ENCODE measurements around the gene ERBB3.

Gene ERBB3

GRCh38 chr12:56119361-56119796 is 39.4 kb downstream of the ERBB3 start (continued):
- TF ChIP-seq BCL6B (tag by site-specific recombination; IDR thresholded peaks at IDR 0.05) (no peak), ZNF433 (tag by site-specific recombination; IDR thresholded peaks at IDR 0.05; ENCODE audit: low read depth) (no peak), ZNF16 (tag by site-specific recombination; IDR thresholded peaks at IDR 0.05; ENCODE audit: low read depth) (no peak), ZNF473 (tag by site-specific recombination; IDR thresholded peaks at IDR 0.05) (no peak), ZNF571 (tag by site-specific recombination; IDR thresholded peaks at IDR 0.05) (no peak), ZNF391 (tag by site-specific recombination; IDR thresholded peaks at IDR 0.05; ENCODE audit: borderline replicate concordance, low read depth) (no peak), ZNF837 (tag by site-specific recombination; IDR thresholded peaks at IDR 0.05) (no peak), ZNF776 (tag by site-specific recombination; IDR thresholded peaks at IDR 0.05; ENCODE audit: borderline replicate concordance) (no peak), SCRT2 (tag by site-specific recombination; IDR thresholded peaks at IDR 0.05) (no peak), PBX3 (CRISPR knock-in tag; IDR thresholded peaks at IDR 0.05) (no peak), WT1 (tag by site-specific recombination; IDR thresholded peaks at IDR 0.05) (peak; percentile 47; the same call in 1 of the 2 replicates), ZNF692 (tag by site-specific recombination; IDR thresholded peaks at IDR 0.05) (peak; percentile 54; the same call in 1 of the 2 replicates), ZNF747 (tag by site-specific recombination; IDR thresholded peaks at IDR 0.05) (no peak), ZIC2 (tag by site-specific recombination; IDR thresholded peaks at IDR 0.05) (no peak), ZNF48 (tag by site-specific recombination; IDR thresholded peaks at IDR 0.05) (no peak), YY1 (tag by site-specific recombination; IDR thresholded peaks at IDR 0.05) (no peak), ZNF544 (tag by site-specific recombination; IDR thresholded peaks at IDR 0.05) (no peak), ZNF610 (tag by site-specific recombination; IDR thresholded peaks at IDR 0.05; ENCODE audit: borderline replicate concordance) (no peak), ZNF174 (tag by site-specific recombination; IDR thresholded peaks at IDR 0.05) (no peak), ZNF514 (tag by site-specific recombination; IDR thresholded peaks at IDR 0.05) (no peak), ZNF19 (tag by site-specific recombination; IDR thresholded peaks at IDR 0.05; ENCODE audit: low read depth) (no peak), ZBTB48 (tag by site-specific recombination; IDR thresholded peaks at IDR 0.05) (peak; percentile 36; the same call in 1 of the 2 replicates), ZNF146 (tag by site-specific recombination; IDR thresholded peaks at IDR 0.05) (no peak), ZNF121 (tag by site-specific recombination; IDR thresholded peaks at IDR 0.05) (no peak), ZSCAN18 (tag by site-specific recombination; IDR thresholded peaks at IDR 0.05) (no peak), ZBTB7A (tag by site-specific recombination; IDR thresholded peaks at IDR 0.05; ENCODE audit: low read depth) (no peak)
- TF ChIP-seq, protein P1, sequence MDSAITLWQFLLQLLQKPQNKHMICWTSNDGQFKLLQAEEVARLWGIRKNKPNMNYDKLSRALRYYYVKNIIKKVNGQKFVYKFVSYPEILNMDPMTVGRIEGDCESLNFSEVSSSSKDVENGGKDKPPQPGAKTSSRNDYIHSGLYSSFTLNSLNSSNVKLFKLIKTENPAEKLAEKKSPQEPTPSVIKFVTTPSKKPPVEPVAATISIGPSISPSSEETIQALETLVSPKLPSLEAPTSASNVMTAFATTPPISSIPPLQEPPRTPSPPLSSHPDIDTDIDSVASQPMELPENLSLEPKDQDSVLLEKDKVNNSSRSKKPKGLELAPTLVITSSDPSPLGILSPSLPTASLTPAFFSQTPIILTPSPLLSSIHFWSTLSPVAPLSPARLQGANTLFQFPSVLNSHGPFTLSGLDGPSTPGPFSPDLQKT (IDR thresholded peaks at IDR 0.05; ENCODE audit: borderline replicate concordance, low read depth, low read length): no peak
- TF ChIP-seq, protein P2, sequence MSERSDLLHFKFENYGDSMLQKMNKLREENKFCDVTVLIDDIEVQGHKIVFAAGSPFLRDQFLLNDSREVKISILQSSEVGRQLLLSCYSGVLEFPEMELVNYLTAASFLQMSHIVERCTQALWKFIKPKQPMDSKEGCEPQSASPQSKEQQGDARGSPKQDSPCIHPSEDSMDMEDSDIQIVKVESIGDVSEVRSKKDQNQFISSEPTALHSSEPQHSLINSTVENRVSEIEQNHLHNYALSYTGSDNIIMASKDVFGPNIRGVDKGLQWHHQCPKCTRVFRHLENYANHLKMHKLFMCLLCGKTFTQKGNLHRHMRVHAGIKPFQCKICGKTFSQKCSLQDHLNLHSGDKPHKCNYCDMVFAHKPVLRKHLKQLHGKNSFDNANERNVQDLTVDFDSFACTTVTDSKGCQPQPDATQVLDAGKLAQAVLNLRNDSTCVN (tag by site-specific recombination; optimal IDR thresholded peaks at IDR 0.05): no peak
- TF ChIP-seq, protein P3, sequence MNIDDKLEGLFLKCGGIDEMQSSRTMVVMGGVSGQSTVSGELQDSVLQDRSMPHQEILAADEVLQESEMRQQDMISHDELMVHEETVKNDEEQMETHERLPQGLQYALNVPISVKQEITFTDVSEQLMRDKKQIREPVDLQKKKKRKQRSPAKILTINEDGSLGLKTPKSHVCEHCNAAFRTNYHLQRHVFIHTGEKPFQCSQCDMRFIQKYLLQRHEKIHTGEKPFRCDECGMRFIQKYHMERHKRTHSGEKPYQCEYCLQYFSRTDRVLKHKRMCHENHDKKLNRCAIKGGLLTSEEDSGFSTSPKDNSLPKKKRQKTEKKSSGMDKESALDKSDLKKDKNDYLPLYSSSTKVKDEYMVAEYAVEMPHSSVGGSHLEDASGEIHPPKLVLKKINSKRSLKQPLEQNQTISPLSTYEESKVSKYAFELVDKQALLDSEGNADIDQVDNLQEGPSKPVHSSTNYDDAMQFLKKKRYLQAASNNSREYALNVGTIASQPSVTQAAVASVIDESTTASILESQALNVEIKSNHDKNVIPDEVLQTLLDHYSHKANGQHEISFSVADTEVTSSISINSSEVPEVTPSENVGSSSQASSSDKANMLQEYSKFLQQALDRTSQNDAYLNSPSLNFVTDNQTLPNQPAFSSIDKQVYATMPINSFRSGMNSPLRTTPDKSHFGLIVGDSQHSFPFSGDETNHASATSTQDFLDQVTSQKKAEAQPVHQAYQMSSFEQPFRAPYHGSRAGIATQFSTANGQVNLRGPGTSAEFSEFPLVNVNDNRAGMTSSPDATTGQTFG (tag by site-specific recombination; IDR thresholded peaks at IDR 0.05; ENCODE audit: borderline replicate concordance): no peak
- TF ChIP-seq, protein P4, sequence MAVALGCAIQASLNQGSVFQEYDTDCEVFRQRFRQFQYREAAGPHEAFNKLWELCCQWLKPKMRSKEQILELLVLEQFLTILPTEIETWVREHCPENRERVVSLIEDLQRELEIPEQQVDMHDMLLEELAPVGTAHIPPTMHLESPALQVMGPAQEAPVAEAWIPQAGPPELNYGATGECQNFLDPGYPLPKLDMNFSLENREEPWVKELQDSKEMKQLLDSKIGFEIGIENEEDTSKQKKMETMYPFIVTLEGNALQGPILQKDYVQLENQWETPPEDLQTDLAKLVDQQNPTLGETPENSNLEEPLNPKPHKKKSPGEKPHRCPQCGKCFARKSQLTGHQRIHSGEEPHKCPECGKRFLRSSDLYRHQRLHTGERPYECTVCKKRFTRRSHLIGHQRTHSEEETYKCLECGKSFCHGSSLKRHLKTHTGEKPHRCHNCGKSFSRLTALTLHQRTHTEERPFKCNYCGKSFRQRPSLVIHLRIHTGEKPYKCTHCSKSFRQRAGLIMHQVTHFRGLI (tag by site-specific recombination; IDR thresholded peaks at IDR 0.05): no peak

Measured in HEK293 (cell line).